ENCODE measurements around the gene SMIM43.

The SMIM43 gene

GRCh38 chr4:121789960-121790829, 25.2 kb upstream of the SMIM43 start:
- TF ChIP-seq GATA3 (IDR thresholded peaks at IDR 0.05; ENCODE audit: low read depth, low read length) (no peak), GATA2 (IDR thresholded peaks at IDR 0.05; ENCODE audit: low read depth, low read length) (no peak)

- TF ChIP-seq GATA3 (IDR thresholded peaks at IDR 0.05; ENCODE audit: low read depth, low read length) (no peak), GATA2 (IDR thresholded peaks at IDR 0.05; ENCODE audit: low read depth, low read length) (no peak)
Measured at GRCh38 chr4:121789455-121789854, 24.5 kb upstream of the SMIM43 start.

- TF ChIP-seq GATA3 (IDR thresholded peaks at IDR 0.05; ENCODE audit: low read depth, low read length) (no peak), GATA2 (IDR thresholded peaks at IDR 0.05; ENCODE audit: low read depth, low read length) (no peak)
Measured at GRCh38 chr4:121788896-121789295, 23.9 kb upstream of the SMIM43 start.

- TF ChIP-seq GATA3 (IDR thresholded peaks at IDR 0.05; ENCODE audit: low read depth, low read length): no peak
- no peak for TF ChIP-seq GATA2 (IDR thresholded peaks at IDR 0.05; ENCODE audit: low read depth, low read length)
Measured at GRCh38 chr4:121786221-121786620, 21.3 kb upstream of the SMIM43 start.

- TF ChIP-seq GATA2 (IDR thresholded peaks at IDR 0.05; ENCODE audit: low read depth, low read length) (no peak), GATA3 (IDR thresholded peaks at IDR 0.05; ENCODE audit: low read depth, low read length) (no peak)
Measured at GRCh38 chr4:121785479-121785878, 20.5 kb upstream of the SMIM43 start.

- TF ChIP-seq GATA2 (IDR thresholded peaks at IDR 0.05; ENCODE audit: low read depth, low read length) (no peak), GATA3 (IDR thresholded peaks at IDR 0.05; ENCODE audit: low read depth, low read length) (no peak)
Measured at GRCh38 chr4:121784975-121785374, 20.0 kb upstream of the SMIM43 start.

GRCh38 chr4:121784401-121784800, 19.4 kb upstream of the SMIM43 start:
- TF ChIP-seq GATA3 (IDR thresholded peaks at IDR 0.05; ENCODE audit: low read depth, low read length): no peak
- TF ChIP-seq GATA2 (IDR thresholded peaks at IDR 0.05; ENCODE audit: low read depth, low read length): no peak

GRCh38 chr4:121783210-121783609, 18.2 kb upstream of the SMIM43 start:
- TF ChIP-seq GATA2 (IDR thresholded peaks at IDR 0.05; ENCODE audit: low read depth, low read length): no peak
- TF ChIP-seq GATA3 (IDR thresholded peaks at IDR 0.05; ENCODE audit: low read depth, low read length): no peak

GRCh38 chr4:121778991-121779628, 14.1 kb upstream of the SMIM43 start:
- no peak for TF ChIP-seq GATA2 (IDR thresholded peaks at IDR 0.05; ENCODE audit: low read depth, low read length)
- TF ChIP-seq GATA3 (IDR thresholded peaks at IDR 0.05; ENCODE audit: low read depth, low read length): no peak

- TF ChIP-seq GATA2 (IDR thresholded peaks at IDR 0.05; ENCODE audit: low read depth, low read length): no peak
- TF ChIP-seq GATA3 (IDR thresholded peaks at IDR 0.05; ENCODE audit: low read depth, low read length): no peak
Measured at GRCh38 chr4:121777625-121778024, 12.7 kb upstream of the SMIM43 start.

GRCh38 chr4:121776610-121777401, 11.8 kb upstream of the SMIM43 start:
- TF ChIP-seq GATA3 (IDR thresholded peaks at IDR 0.05; ENCODE audit: low read depth, low read length) (no peak), GATA2 (IDR thresholded peaks at IDR 0.05; ENCODE audit: low read depth, low read length) (no peak)

GRCh38 chr4:121773883-121774282, 8.9 kb upstream of the SMIM43 start:
- TF ChIP-seq GATA3 (IDR thresholded peaks at IDR 0.05; ENCODE audit: low read depth, low read length) (no peak), GATA2 (IDR thresholded peaks at IDR 0.05; ENCODE audit: low read depth, low read length) (no peak)

- TF ChIP-seq GATA3 (IDR thresholded peaks at IDR 0.05; ENCODE audit: low read depth, low read length) (no peak), GATA2 (IDR thresholded peaks at IDR 0.05; ENCODE audit: low read depth, low read length) (no peak)
Measured at GRCh38 chr4:121771869-121772268, 6.9 kb upstream of the SMIM43 start.

GRCh38 chr4:121769341-121769740, 4.4 kb upstream of the SMIM43 start:
- no peak for TF ChIP-seq GATA3 (IDR thresholded peaks at IDR 0.05; ENCODE audit: low read depth, low read length)
- TF ChIP-seq GATA2 (IDR thresholded peaks at IDR 0.05; ENCODE audit: low read depth, low read length): no peak

Measured in SH-SY5Y (cell line).